Endothelial cell of umbilical vein (primary cell): Measurements from ENCODE around the gene EDEM1. TPM values are rescaled to one million over a fixed set of nuclear protein-coding genes. Genes with fewer than 3 reads are reported as not detected.

Experiments
- BruUV-seq: library from RNA; stranded (reverse); fragments of 400-500 nt; replicated peaks from 2 replicates; lab custom pipeline; 2021; lab: Mats Ljungman, UMichigan
- CTCF ChIA-PET: fragments of 300-600, 350-600 bp; sonication (Branson Sonifier 250); formaldehyde crosslinking; loops from one replicate; lab custom pipeline; 2021; ENCODE audit warnings: antibody characterized with exemption, inconsistent platforms; lab: Charles Lee
- POLR2A ChIA-PET: fragments of 300-600, 350-600 bp; sonication (Branson Sonifier 250); formaldehyde crosslinking; loops from one replicate; lab custom pipeline; 2021; ENCODE audit warnings: antibody characterized with exemption, inconsistent platforms; lab: Charles Lee
- DNase-seq: peaks from one replicate; pipeline ENCODE4 v3.0.0-alpha.2; 2011; ENCODE audit warnings: low read depth, low spot score
- FAIRE-seq: peaks from 2 replicates; lab custom pipeline; 2011; peaks lifted over from hg19 to GRCh38; lab: Jason Lieb, UNC
- H2AFZ ChIP-seq: 2 replicates; pipeline ENCODE4 v1.6.0; 2012; ENCODE audit warnings: low read depth, low read length, control low read depth, inconsistent platforms
- H3K27ac ChIP-seq: 2 replicates; pipeline ENCODE4 v1.5.1; 2011; ENCODE audit warnings: low read depth, mild to moderate bottlenecking, control low read depth, low read length, moderate library complexity; ENCODE audit not compliant: insufficient read depth
- H3K27me3 ChIP-seq, 2 experiments: 2 replicates each; pipeline versions ENCODE4 v1.6.0 to v1.6.1; 2011; ENCODE audit warnings: low read length in 2 of 2, mixed read lengths in 1 of 2; ENCODE audit not compliant: control insufficient read depth in 2 of 2, insufficient read depth in 2 of 2
- H3K36me3 ChIP-seq, 2 experiments: 2 replicates in 1 of 2; 3 replicates in 1 of 2; pipeline ENCODE4 v1.5.1; 2011; ENCODE audit warnings: low read length in 2 of 2, mild to moderate bottlenecking in 1 of 2, moderate library complexity in 1 of 2; ENCODE audit not compliant: control insufficient read depth in 2 of 2, insufficient read depth in 2 of 2; ENCODE audit errors: extremely low read depth in 1 of 2
- H3K4me1 ChIP-seq: 3 replicates; pipeline ENCODE4 v1.5.1; 2011; ENCODE audit warnings: mild to moderate bottlenecking, low read length; ENCODE audit not compliant: control insufficient read depth, insufficient read depth; ENCODE audit errors: extremely low read depth
- H3K4me2 ChIP-seq: 2 replicates; pipeline ENCODE4 v1.6.1; 2011; ENCODE audit warnings: low read length, control low read depth, mixed read lengths; ENCODE audit not compliant: insufficient read depth
- H3K4me3 ChIP-seq, 3 experiments: fragments of 200-600 bp in 1 of 3; sonication (generic), shearing (Covaris generic) in 1 of 3; replicated peaks in 1 of 3; 2 replicates each; pipeline ENCODE4 v1.5.1; 2011 to 2016; ENCODE audit warnings: control low read depth in 3 of 3, low read length in 3 of 3, mild to moderate bottlenecking in 2 of 3, inconsistent platforms in 1 of 3, low read depth in 1 of 3, moderate library complexity in 1 of 3; ENCODE audit not compliant: insufficient read depth in 1 of 3
- H3K79me2 ChIP-seq: 2 replicates; pipeline ENCODE4 v1.6.0; 2012; ENCODE audit warnings: low read length, inconsistent platforms; ENCODE audit not compliant: control insufficient read depth, insufficient read depth
- H3K9ac ChIP-seq: replicated peaks from 2 replicates; pipeline ENCODE3; 2011; ENCODE audit warnings: low read length, control low read depth; ENCODE audit not compliant: insufficient read depth; ENCODE audit errors: extremely low read depth
- H3K9me1 ChIP-seq: replicated peaks from 3 replicates; pipeline ENCODE4 v1.6.0; 2011; ENCODE audit warnings: mild to moderate bottlenecking, low read length; ENCODE audit not compliant: control insufficient read depth, insufficient read depth; ENCODE audit errors: extremely low read depth
- H3K9me3 ChIP-seq: replicated peaks from 2 replicates; pipeline ENCODE4 v1.5.1; 2012; ENCODE audit warnings: low read length, inconsistent platforms; ENCODE audit not compliant: control insufficient read depth, insufficient read depth
- H4K20me1 ChIP-seq: replicated peaks from 2 replicates; pipeline ENCODE3; 2011; ENCODE audit warnings: mild to moderate bottlenecking, low read length; ENCODE audit not compliant: control insufficient read depth, insufficient read depth; ENCODE audit errors: extremely low read depth
- CTCF ChIP-seq, 2 donors: IDR thresholded peaks; 1 replicate in 1 of 2; 2 replicates in 1 of 2; pipeline ENCODE4 v1.5.1; 2011; ENCODE audit warnings: low read length in 2 of 2, mild to moderate bottlenecking in 2 of 2, moderate library complexity in 2 of 2, control low read depth in 1 of 2, inconsistent platforms in 1 of 2, low read depth in 1 of 2; ENCODE audit not compliant: insufficient read depth in 1 of 2; ENCODE audit errors: extremely low read depth in 1 of 2
- EZH2 ChIP-seq: IDR thresholded peaks from 2 replicates; pipeline ENCODE4 v1.6.1; 2012; ENCODE audit warnings: borderline replicate concordance, low read depth, mild to moderate bottlenecking, moderate library complexity, low read length, inconsistent platforms; ENCODE audit not compliant: severe bottlenecking
- FOS ChIP-seq: IDR thresholded peaks from 2 replicates; pipeline ENCODE4 v1.6.1; 2011; ENCODE audit warnings: mild to moderate bottlenecking, low read length, moderate library complexity, borderline replicate concordance; ENCODE audit not compliant: insufficient read depth
- GATA2 ChIP-seq: IDR thresholded peaks from 2 replicates; pipeline ENCODE4 v1.7.0; 2011; ENCODE audit warnings: low read depth, mild to moderate bottlenecking, moderate library complexity, mixed read lengths, low read length; ENCODE audit not compliant: insufficient read length, insufficient read depth
- JUN ChIP-seq: IDR thresholded peaks from 2 replicates; pipeline ENCODE4 v1.6.1; 2011; ENCODE audit warnings: borderline replicate concordance, low read depth; ENCODE audit not compliant: insufficient read length, insufficient read depth
- MAX ChIP-seq: IDR thresholded peaks from 2 replicates; pipeline ENCODE4 v1.6.1; 2011; ENCODE audit not compliant: insufficient read depth, insufficient read length
- MYC ChIP-seq: IDR thresholded peaks from one replicate; pipeline ENCODE4 v1.6.1; 2011; ENCODE audit warnings: mild to moderate bottlenecking, low read depth, low read length
- POLR2A ChIP-seq: IDR thresholded peaks from 2 replicates; pipeline ENCODE4 v1.6.1; 2012; ENCODE audit warnings: low read depth, mild to moderate bottlenecking, control low read depth, low read length
- POLR2AphosphoS5 ChIP-seq: IDR thresholded peaks from 2 replicates; pipeline ENCODE4 v1.6.1; 2012; ENCODE audit warnings: low read depth, mild to moderate bottlenecking, control low read depth, low read length, moderate library complexity; ENCODE audit not compliant: insufficient read depth
- dilution Hi-C: fragments of 300-500 bp; cut with MboI; formaldehyde crosslinking; loops from one replicate; pipeline ENCODE4 v1.15.0; 2019; ENCODE audit warnings: low sequenced_read_pairs; ENCODE audit not compliant: extremely low pct_ligation_motif_present
- intact Hi-C: fragments of 100-400 bp; cut with micrococcal nuclease; formaldehyde crosslinking; loops from one replicate; pipeline ENCODE4 v1.10.0; 2022
- polyA plus RNA-seq, 4 experiments: library from polyadenylated mRNA; depleted of rRNA in 3 of 4; stranded (reverse) in 3 of 4; unstranded in 1 of 4; fragments of >200 nt; gene quantifications; 2 replicates each; pipeline versions ENCODE4 v1.2.1 to v1.2.3, GENCODE V29; 2011 to 2012; ENCODE audit warnings: missing spikeins in 1 of 4
- total RNA-seq: library from RNA; stranded (reverse); gene quantifications from 2 replicates; pipeline ENCODE4 v1.2.3, GENCODE V29; 2021

Gene EDEM1
- total and polyA plus RNA-seq, 2 donors (not counting 3 experiments of a cell fraction or from before 2014, with no cell fraction given) = 19.4 to 61.1 TPM

GRCh38 chr3:5220193-5220592 lies 32.7 kb downstream of the EDEM1 start:
- no peaks in the 10 kb centered on the region for H3K9me1 ChIP-seq
- H3K4me1 ChIP-seq = no peaks in the 10 kb centered on the region
- ChIA-PET CTCF (no interaction called here), POLR2A (no interaction called here)
- no peak overlapping the region for H2AFZ ChIP-seq
- H3K9ac ChIP-seq = no peak overlapping the region
- H3K27ac ChIP-seq = no peak overlapping the region
- no peaks in the 10 kb centered on the region for H3K9me3 ChIP-seq
- no peak overlapping the region for H3K4me2 ChIP-seq
- no peak for FAIRE-seq
- dilution Hi-C loops (no loop called here), intact Hi-C loops (no loop called here)
- no TSS peak for BruUV-seq
- DNase-seq = no peak
- H3K27me3 ChIP-seq = no peaks in the 10 kb centered on the region
- H3K79me2 ChIP-seq = no peaks in the 10 kb centered on the region
- H3K4me3 ChIP-seq = no peak overlapping the region
- TF ChIP-seq CTCF (IDR thresholded peaks at IDR 0.05; ENCODE audit: extremely low read depth in 1 of 2, insufficient read depth in 1 of 2, low read depth in 1 of 2, low read length in 2 of 2) (no peak), JUN (no peak), POLR2A (no peak), GATA2 (no peak), MYC (no peak), FOS (no peak), MAX (no peak), POLR2AphosphoS5 (no peak), EZH2 (no peak)
- peaks cover 2% of the 10 kb centered on the region for H4K20me1 ChIP-seq
- peaks cover 7 to 13% of the 10 kb centered on the region in 2 experiments for H3K36me3 ChIP-seq
